Endodermal cell (in vitro differentiated cells): Measurements from ENCODE around the gene ALCAM. TPM values are rescaled to one million over a fixed set of nuclear protein-coding genes. Genes with fewer than 3 reads are reported as not detected.

Experiments used
- DNase-seq: peaks from one replicate; pipeline ENCODE4 v3.0.0-alpha.2; 2017
- H3K27ac ChIP-seq: 2 replicates; pipeline ENCODE4 v1.5.1; 2013; ENCODE audit warnings: mild to moderate bottlenecking, low read depth, low read length, moderate library complexity
- H3K27me3 ChIP-seq: 2 replicates; pipeline ENCODE4 v1.6.1; 2013; ENCODE audit warnings: mild to moderate bottlenecking, low read length, moderate library complexity; ENCODE audit not compliant: insufficient read depth, control insufficient read depth, poor library complexity, severe bottlenecking
- H3K36me3 ChIP-seq: 2 replicates; pipeline ENCODE4 v1.7.0; 2013; ENCODE audit warnings: mild to moderate bottlenecking, low read length, moderate library complexity; ENCODE audit not compliant: control insufficient read depth, insufficient read depth
- H3K4me1 ChIP-seq: one replicate; pipeline ENCODE4 v1.7.0; 2013; ENCODE audit warnings: low read length; ENCODE audit not compliant: control insufficient read depth, insufficient read depth
- H3K4me3 ChIP-seq: 2 replicates; pipeline ENCODE4 v1.5.1; 2013; ENCODE audit warnings: mild to moderate bottlenecking, low read length, moderate library complexity
- H3K9ac ChIP-seq: 2 replicates; pipeline ENCODE4 v1.6.1; 2013; ENCODE audit warnings: mild to moderate bottlenecking, low read length, moderate library complexity; ENCODE audit not compliant: poor library complexity, severe bottlenecking; ENCODE audit errors: extremely low read depth
- H3K9me3 ChIP-seq: 2 replicates; pipeline ENCODE4 v1.6.1; 2013; ENCODE audit warnings: mild to moderate bottlenecking, low read length, moderate library complexity; ENCODE audit not compliant: control insufficient read depth
- H3K27ac Mint-ChIP-seq: 2 replicates; pipeline ENCODE4 v1.8.0; 2020; ENCODE audit warnings: mixed read lengths
- H3K27me3 Mint-ChIP-seq: 2 replicates; pipeline ENCODE4 v1.8.0; 2021; ENCODE audit warnings: mild to moderate bottlenecking, mixed read lengths; ENCODE audit not compliant: insufficient read depth
- H3K36me3 Mint-ChIP-seq: 2 replicates; pipeline ENCODE4 v1.8.0; 2020; ENCODE audit warnings: low read depth, mixed read lengths
- H3K4me1 Mint-ChIP-seq: 2 replicates; pipeline ENCODE4 v1.8.0; 2020; ENCODE audit warnings: mixed read lengths
- H3K4me3 Mint-ChIP-seq: 2 replicates; pipeline ENCODE4 v1.8.0; 2020; ENCODE audit warnings: mild to moderate bottlenecking, moderate library complexity, mixed read lengths
- H3K9me3 Mint-ChIP-seq: 2 replicates; pipeline ENCODE4 v1.8.0; 2020; ENCODE audit warnings: mild to moderate bottlenecking, mixed read lengths
- WGBS, 2 experiments: methylation state at CpG; one replicate each; pipeline versions ENCODE4 v1.1.5 to v1.1.7; 2013; ENCODE audit warnings: missing lambda C conversion rate in 2 of 2, mixed read lengths in 1 of 2; ENCODE audit not compliant: insufficient coverage in 1 of 2, insufficient read length in 1 of 2; 5-methylcytosine and 5-hydroxymethylcytosine counted together
- total RNA-seq, 2 donors: library from RNA; stranded (reverse); fragmentation: NEBNext Ultra II Directional in 1 of 2; extraction: Animal tissue kit (Norgen Biotek cat#: 25700) in 1 of 2; gene quantifications; 2 replicates in 1 of 2; 3 replicates in 1 of 2; pipeline ENCODE4 v1.2.1, GENCODE V29; 2021
- TF ChIP-seq, protein P1 (sequence below): fragments of 200-600 bp; sonication (generic); conservative IDR thresholded peaks from 2 replicates; pipeline ENCODE4 v1.5.0; 2021; ENCODE audit warnings: antibody characterized with exemption, mild to moderate bottlenecking

ALCAM gene
- total RNA-seq, 2 donors from 2014 or later: 19.3 to 36.5 TPM

DNA sequence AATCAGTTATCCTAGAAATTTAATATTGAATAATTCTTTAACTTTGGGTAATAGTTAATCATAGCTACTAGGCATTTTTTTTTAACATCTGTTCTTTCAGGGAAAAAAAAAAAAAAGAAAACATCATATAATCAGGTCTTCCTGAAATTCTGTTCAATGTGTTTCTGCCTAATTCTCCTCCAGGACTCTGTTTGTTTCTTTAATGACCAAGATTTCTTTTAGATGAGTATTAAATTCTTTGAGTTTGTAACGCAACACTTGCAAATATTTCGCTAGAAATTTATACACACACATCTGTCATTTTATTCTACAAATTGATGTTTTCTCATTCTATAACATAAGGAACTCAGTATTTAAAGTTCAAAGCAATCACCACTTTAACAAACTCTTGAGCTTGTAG, 56.7 kb downstream of the ALCAM start:
- no peaks in the 10 kb centered on the region for H3K36me3 ChIP-seq
- DNase-seq: no peak
- 100% methylated on average over 1 to 2 of the region's 2 CpGs for WGBS, 2 experiments
- H3K9ac ChIP-seq: no peak overlapping the region
- Mint-ChIP-seq H3K36me3 (no peaks in the 10 kb centered on the region), H3K4me1 (peaks cover 22% of the 10 kb centered on the region), H3K27me3 (no peaks in the 10 kb centered on the region), H3K27ac (no peak overlapping the region), H3K4me3 (no peak overlapping the region), H3K9me3 (no peaks in the 10 kb centered on the region)
- TF ChIP-seq, protein P1, sequence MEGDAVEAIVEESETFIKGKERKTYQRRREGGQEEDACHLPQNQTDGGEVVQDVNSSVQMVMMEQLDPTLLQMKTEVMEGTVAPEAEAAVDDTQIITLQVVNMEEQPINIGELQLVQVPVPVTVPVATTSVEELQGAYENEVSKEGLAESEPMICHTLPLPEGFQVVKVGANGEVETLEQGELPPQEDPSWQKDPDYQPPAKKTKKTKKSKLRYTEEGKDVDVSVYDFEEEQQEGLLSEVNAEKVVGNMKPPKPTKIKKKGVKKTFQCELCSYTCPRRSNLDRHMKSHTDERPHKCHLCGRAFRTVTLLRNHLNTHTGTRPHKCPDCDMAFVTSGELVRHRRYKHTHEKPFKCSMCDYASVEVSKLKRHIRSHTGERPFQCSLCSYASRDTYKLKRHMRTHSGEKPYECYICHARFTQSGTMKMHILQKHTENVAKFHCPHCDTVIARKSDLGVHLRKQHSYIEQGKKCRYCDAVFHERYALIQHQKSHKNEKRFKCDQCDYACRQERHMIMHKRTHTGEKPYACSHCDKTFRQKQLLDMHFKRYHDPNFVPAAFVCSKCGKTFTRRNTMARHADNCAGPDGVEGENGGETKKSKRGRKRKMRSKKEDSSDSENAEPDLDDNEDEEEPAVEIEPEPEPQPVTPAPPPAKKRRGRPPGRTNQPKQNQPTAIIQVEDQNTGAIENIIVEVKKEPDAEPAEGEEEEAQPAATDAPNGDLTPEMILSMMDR: no peak
- H3K4me1 ChIP-seq: peaks cover 5% of the 10 kb centered on the region
- no peaks in the 10 kb centered on the region for H3K27me3 ChIP-seq
- no peaks in the 10 kb centered on the region for H3K9me3 ChIP-seq
- no peak overlapping the region for H3K27ac ChIP-seq
- H3K4me3 ChIP-seq: no peak overlapping the region

DNA sequence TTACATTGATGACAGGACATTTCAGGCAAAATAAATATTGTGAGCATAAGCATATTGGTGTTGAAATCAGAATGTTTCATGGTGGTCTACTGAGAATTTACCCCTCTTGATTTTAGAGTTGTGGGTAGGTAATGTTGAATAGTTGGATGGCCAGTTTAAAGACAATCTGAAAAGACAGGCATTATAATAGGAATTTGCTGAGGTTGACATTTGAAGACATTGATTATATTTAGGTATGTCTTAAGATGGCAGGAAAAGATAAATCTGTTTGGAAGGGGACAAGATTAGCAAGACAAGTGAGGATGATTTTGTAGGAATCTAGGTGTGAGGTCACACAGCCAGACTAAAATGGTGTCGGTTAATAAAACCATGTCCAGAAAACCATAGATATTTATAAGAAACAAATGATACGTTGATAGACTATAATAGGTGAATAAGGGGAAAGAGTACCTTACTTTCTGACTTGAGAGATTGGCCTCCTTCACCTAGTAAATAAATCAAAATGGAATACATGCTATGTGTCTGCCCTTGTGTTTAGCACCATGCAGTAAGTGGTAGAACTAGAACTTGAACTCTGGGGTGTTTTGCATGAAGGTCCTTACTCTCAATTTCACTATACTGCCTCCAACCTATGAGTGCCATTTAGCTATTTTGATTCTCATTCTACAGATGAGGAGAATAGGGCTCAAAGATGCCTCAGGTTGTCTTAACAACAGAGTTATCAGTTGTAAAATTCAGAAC, 57.9 kb downstream of the ALCAM start:
- Mint-ChIP-seq H3K4me3 (no peak overlapping the region), H3K36me3 (no peaks in the 10 kb centered on the region), H3K27me3 (no peaks in the 10 kb centered on the region), H3K27ac (no peak overlapping the region), H3K9me3 (no peaks in the 10 kb centered on the region), H3K4me1 (peaks cover 20% of the 10 kb centered on the region)
- TF ChIP-seq, protein P1: no peak
- Histone ChIP-seq H3K36me3 (no peaks in the 10 kb centered on the region), H3K4me3 (no peak overlapping the region), H3K9me3 (no peaks in the 10 kb centered on the region), H3K27me3 (no peaks in the 10 kb centered on the region), H3K4me1 (peaks cover 5% of the 10 kb centered on the region), H3K9ac (no peak overlapping the region), H3K27ac (no peak overlapping the region)
- 80 to 100% methylated on average over 1 to 2 of the region's 2 CpGs for WGBS, 2 experiments
- DNase-seq: no peak

DNA sequence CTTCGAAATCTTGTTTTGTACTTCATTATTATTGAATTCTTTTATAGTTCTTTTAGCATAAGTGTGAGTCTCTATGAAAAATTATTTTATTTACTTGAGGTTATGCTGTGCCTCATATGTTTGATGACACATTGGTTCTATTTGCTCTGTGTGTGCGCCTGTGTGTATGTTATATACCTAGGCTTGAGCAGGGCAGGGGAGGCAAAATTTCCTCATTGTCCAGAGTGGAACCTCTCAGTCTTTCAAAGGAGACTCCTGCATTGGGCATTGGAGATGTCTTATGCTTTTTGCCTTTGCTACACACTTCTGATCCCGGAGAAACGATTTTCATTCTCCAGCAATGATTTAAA, 58.4 kb downstream of the ALCAM start:
- WGBS, 2 experiments: 90% methylated on average over 3 of the region's 4 CpGs; no CpG with 5 or more reads in 1 of the 2 experiments
- Histone ChIP-seq H3K9me3 (no peaks in the 10 kb centered on the region), H3K9ac (no peak overlapping the region), H3K4me1 (peaks cover 5% of the 10 kb centered on the region), H3K27me3 (no peaks in the 10 kb centered on the region), H3K4me3 (no peak overlapping the region), H3K36me3 (no peaks in the 10 kb centered on the region), H3K27ac (no peak overlapping the region)
- no peaks in the 10 kb centered on the region for H3K36me3 Mint-ChIP-seq
- H3K4me3 Mint-ChIP-seq: no peak overlapping the region
- H3K4me1 Mint-ChIP-seq: peaks cover 20% of the 10 kb centered on the region
- H3K27me3 Mint-ChIP-seq: no peaks in the 10 kb centered on the region
- TF ChIP-seq, protein P1: no peak
- DNase-seq: no peak
- H3K9me3 Mint-ChIP-seq: no peaks in the 10 kb centered on the region
- H3K27ac Mint-ChIP-seq: no peak overlapping the region
